ENCODE results near the gene ARHGEF19.
"Not testable (repeated sequence)": the region's sequence is repeated elsewhere in the genome, so short reads cannot be mapped to it uniquely, and the experiment has no call there.

Gene ARHGEF19

GRCh38 chr1:16178596-16179497 lies 33.6 kb downstream of the ARHGEF19 start:
- DNase-seq: no peak

DNA sequence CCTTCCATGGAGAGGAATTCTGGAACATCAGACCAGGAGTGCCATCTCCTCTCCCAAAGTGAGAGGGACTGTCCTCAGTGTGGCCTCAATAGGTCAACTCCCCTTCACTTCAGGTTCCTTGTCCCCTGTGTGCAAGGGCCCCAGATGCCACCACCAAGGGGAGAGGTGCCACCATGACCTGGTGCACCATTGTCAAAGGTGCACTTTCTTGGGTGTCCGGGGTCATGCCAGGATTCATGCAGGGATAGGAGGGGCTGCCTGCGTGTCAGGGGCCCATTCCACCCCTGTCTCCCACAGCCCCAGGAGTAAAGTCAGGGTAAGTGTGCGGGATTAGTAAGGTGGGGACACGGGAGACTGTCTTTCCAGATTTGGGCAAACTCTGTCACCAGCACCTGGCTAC lies 35.1 kb downstream of the ARHGEF19 start:
- DNase-seq: no peak

DNA sequence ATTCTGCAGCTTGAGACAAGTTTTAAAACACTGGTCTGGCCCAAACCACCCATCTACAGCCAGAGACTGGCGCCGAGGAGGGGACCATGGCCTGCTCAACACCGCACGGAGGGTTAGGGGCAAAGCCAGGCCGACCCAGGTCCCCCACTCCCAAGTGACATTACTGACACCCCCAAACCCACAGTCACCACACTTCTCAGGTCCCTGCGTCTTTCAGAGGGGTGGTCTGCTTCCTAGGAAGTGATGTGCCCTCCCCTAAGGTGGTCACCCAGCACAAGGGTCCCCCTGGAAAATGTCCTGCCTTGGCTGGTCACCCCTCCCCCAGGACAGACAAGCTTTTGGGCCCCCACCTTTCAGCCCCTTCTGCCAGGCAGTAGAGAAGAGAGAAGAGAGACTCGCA lies 35.8 kb downstream of the ARHGEF19 start:
- no peak for DNase-seq

DNA sequence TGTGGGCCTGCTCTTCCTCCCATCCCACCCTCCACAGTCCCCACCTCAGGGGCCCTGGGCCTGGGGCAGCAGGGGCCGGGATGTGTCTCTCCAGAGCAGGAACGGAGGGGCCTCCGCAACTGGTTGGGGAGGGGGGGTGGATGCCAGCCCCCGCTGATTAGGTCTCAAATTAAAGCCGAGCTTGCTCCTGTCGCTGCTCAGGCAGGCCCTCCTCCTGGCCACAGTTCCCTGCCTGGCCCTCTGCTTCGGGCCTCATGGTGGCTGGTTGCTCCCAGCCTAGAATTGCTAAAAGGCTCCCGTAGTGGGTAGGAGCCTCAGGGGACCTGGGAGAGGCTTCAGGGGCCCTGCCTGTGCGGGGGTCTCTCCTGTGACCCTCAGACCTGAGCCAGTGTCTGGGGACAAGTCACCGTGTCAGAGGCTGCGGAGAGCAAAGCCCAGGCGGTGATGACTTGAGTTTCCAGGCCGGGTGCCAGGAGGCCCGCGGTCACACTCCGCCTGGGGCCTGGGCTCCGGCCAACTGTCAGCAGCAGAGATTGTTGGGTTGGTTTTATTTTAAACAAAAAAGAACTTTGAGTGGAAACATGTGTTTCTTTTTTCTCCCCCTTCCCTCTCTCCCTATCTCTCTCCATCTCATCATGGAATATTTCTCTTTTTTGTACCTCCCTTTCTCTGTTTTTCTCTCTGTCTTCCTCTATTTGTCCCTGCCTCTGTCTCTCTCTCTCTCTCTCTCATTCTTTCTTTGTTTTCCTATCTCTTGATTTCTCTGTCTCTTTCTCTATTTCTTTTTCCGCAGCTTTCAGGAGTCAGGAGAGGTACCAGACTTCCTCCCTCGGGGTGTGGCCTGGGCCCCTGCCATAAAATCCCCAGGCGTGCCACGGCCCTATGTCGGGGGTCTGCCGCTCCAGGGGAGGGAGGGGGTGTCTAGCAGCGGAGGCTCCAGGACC lies 36.6 kb downstream of the ARHGEF19 start:
- peak; percentile 69 for DNase-seq

- peak; percentile 66 for DNase-seq
Observed at GRCh38 chr1:16174886-16175598, 37.4 kb downstream of the ARHGEF19 start.

- DNase-seq: no peak
Observed at GRCh38 chr1:16174261-16174868, 38.1 kb downstream of the ARHGEF19 start.

DNA sequence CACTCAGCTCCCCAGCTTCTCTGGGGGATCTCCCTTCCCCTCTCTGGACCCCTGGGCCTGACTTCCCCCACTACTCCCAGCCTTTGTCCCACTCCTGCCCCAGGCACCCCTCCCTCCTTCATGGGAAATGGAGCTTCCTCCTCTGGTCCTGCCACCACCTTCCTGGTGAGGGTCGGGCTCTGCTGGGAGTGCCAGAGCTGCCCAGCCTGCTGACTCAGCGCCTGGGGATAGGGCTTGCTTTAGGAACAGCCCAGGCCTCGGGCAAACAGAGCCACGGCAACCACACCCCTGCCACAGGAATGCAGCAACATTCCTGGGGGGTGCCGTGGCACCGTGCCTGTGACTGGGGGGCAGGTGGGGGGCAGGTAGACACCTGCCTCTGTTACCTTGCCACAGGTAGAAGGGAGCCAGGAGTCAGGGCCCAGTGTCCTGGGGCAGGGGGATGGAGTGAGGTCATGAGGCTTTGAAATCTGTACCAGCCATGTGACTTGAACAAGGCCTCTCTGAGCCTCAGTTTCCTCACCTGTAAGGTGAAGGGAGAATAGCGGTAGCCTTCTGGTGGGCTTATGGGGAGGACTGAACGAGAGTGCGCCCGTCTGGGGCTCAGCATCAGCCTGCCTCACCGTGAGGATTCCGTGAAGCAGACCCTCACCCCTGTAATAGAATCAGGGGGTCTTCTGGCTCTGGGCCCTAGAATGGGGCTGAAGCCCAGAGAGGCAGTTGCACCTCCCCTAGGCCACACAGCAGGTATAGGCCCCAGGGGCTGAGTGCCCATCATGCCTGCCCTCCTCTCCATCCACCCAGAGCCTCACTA lies 38.8 kb downstream of the ARHGEF19 start:
- DNase-seq: no peak

DNA sequence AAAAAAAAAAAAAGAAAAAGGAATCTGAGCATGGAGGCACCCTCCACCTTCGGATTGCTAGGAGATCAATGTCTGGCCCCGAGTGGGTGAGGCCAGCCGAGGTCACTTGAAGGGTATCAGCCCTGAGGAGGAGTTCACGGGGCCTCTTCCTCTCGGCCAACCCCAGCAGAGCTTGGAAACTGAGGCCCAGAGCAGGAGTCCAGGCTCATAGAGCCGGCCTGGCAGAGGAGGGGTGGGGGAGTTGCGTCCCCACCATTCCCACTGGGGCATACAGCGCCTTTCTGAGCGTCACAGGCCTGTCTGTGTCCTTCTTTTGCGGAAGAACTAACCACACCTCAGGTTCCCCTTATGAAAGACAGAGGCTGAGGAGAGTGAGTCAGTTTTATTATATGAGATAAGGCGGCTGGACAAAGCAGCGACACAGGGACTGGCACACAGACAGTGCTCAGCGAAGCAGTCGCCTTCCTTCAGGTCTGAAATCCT lies 39.4 kb downstream of the ARHGEF19 start:
- DNase-seq: no peak

DNA sequence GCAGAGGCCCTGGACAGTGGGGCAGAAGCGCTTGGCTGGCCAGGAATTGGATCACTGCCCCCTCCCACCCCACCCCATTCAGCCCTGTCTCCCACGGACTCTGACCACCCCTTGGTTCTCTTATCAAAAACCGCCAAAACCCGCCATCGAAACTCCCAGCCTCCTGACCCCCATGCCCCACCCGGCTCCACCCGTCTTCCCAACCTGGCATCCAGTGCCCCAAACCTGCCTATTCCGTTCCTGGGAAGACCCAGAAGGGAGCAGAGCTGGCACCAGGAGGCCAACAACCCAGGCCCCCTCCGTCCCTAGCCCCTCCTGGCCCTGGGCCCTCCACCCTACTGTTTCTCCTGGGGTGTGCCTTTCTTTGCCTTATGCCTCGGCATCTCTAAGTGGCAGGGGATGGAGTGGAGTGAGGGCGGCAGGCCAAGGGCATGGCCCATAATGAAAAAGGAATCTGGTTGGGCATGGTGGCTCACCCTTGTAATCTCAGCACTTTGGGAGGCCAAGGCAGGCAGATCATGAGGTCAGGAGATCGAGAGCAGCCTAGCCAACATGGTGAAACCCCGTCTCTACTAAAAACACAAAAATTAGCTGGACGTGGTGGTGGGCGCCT lies 40.1 kb downstream of the ARHGEF19 start:
- no peak for DNase-seq

DNA sequence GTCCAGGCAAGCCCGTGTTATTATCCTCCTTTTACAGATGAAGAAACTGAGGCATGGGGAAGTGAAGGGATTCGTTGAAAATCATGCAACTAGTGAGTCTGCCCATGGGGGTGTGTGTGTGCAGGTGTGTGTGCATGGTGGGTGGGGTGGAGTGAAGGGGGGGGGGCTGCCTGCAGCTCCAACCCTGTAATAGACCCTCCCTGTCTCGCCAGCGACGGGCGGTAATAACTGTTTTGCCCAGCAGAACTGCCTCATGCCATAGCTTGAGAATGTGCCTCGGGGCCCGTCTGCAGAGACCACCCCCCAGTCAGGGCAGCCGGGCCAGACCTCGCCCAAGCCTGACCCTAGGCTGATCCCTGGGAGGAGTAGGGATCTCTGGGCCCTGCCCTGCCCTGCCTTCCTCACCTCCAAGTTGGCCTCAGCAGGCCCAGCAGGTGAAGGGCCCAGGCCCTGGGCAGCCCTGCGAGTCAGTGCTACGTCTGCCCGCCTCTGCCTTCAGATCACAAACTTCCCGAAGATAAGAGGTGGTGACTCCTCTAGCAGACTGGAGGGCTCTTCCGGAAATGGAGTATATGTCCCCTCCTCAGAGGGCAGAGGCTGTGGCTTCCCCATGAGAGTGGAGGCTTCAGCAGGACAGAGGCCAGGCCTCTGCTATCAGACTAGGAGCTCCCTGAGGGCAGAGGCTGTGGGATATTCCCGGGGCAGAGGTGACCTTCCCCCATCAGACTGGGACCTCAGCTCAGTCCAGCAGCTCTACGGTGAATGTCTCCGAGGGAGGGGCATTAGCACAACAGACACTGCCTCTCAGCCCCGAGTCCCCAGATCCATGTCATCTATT lies 40.9 kb downstream of the ARHGEF19 start:
- DNase-seq: no peak

DNA sequence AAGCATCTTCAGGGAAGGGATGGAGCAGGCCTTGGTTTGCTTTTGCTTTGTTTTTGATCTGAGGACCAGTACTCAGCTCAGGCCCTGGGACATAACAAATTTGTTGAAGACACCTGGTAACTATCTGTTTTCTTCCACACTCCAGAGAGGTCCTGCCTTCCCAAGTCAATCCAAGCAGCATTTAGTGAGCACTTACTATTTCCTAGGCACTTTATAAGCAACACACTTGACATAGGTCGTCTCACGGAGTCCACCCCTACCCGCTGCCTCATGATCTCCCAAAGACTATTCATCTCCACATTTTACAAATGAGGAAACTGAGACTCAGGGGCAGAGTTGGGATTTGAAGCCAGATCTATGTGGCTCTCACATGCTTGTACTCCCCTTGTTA lies 42.2 kb downstream of the ARHGEF19 start:
- no peak for DNase-seq

- DNase-seq: no peak
Observed at GRCh38 chr1:16168622-16169360, 43.7 kb downstream of the ARHGEF19 start.

- not testable (repeated sequence) for DNase-seq
Observed at GRCh38 chr1:16168144-16168495, 44.3 kb downstream of the ARHGEF19 start.

DNA sequence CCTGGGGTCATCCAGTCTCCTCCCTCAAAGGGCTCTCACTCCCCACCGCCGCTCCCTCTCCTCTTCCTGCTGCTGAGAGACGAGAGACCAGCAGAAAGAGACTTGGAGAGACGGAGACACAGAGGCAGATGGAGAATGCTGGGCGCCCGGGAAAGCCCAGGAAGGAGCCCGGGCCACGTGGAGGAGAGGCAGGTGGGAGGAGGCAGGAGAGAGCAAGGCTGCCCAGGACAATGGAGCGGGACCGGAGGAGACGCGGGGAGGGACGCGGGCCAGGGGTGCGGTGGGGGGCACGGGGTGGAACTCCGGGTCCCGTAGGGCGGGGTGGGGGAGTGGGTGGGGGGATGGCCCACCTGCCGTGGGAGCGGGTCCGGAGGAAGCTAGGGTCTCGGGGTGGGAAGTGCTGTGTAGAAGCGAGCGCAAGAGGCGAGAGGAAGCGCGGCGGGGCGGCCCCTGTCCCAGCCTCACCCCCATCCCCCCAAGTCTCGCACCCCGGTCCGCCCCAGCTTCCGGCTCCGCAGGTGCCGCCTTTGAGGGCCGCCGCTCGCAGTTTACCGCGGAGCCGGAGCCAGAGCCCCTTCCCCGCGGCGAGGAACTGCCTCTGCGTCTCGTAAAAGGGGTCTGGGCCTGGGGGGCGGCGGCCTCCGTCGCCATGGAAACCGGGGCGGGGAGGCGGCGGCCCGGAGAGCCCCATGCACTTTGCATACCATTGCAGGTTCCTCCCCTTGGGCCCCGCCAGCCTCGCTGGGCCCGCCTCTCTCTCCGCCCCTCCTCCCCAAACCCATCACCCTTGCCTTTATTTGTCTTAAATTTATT lies 44.9 kb downstream of the ARHGEF19 start:
- DNase-seq: peak; percentile 82

DNA sequence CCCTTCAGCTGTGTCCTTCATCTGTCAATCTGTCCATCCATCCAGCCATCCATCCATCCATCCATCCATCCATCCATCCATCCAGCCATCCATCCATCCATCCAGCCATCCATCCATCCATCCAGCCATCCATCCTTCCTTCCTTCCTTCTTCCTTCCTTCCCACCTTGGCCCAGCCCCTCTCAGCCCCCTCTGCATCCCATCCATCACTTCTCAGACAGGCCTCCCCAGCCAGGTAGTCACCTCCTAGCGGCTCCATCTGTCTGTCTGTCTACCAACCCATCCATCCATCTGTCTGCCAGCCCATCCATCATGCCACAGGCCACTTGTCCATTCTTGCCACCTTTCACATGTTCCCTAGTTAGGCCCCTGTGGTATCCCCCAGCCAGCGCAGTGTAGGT lies 46.3 kb downstream of the ARHGEF19 start:
- DNase-seq: no peak

DNA sequence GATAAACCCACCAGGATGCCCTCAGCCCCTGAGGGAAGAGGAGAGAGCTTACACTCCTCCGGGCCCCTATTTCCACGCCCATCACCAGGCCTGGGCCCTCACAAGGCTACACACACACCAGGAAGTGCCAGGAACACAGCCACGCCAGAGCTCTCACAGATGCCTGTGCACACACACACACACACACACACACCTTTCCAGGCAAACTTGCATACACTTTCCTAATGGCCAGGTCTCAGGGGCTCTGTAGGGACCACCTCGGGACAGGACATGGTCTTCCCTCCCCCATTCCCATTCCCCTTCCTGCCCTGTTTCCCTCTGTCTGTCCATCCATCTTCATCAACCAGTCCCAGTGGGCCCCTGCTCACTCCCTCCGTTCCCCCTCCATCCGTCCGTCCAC lies 46.9 kb downstream of the ARHGEF19 start:
- no peak for DNase-seq

DNA sequence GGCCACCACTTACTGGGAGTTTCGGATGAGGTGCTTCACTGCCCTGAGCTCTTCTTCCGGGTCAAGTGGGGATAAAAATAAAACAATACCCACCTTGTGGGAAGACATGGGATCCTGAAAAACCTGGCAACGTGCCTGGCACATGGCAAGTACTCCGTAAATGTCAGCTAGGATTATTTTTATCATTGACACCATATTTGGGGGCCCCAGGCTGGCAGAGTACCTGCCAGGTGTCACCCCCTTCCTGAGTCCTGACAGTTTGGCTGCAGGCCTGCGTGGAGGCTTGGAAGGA lies 47.4 kb downstream of the ARHGEF19 start:
- no peak for DNase-seq

- peak; percentile 76 for DNase-seq
Observed at GRCh38 chr1:16164213-16165072, 48.0 kb downstream of the ARHGEF19 start.

All from retina (tissue), 1 donor.